K562 (cell line): ENCODE data around the gene ITM2B. TPM values are rescaled to one million over a fixed set of nuclear protein-coding genes. Genes with fewer than 3 reads are reported as not detected.

ENCODE experiments used
- ATAC-seq: fragments of 200-7000 bp; cut with Tn5 transposase; 3 replicates; pipeline ENCODE4 v1.9.1; 2020; ENCODE audit warnings: moderate library complexity
- BruUV-seq: library from RNA; stranded (reverse); fragments of 400-500 nt; replicated peaks from 2 replicates; lab custom pipeline; 2021; lab: Mats Ljungman, UMichigan
- CTCF ChIA-PET: fragments of 300-600 bp; formaldehyde crosslinking; extraction: SDS; loops from one replicate; lab custom pipeline; 2021; ENCODE audit warnings: low intra/inter-chr PET ratio; lab: Yijun Ruan, JAX
- POLR2A ChIA-PET: fragments of 300-600, 350-650 bp; sonication (Branson Sonifier 250); formaldehyde crosslinking; extraction: SDS; loops from one replicate; lab custom pipeline; 2021; ENCODE audit warnings: antibody characterized with exemption, inconsistent platforms; lab: Yijun Ruan, JAX
- DNase-seq, 4 experiments: peaks; one replicate each; pipeline versions ENCODE4 v3.0.0 to v3.0.0-alpha.2; 2011 to 2018; ENCODE audit warnings: low spot score in 3 of 4, mixed read lengths in 3 of 4; ENCODE audit errors: extremely low read depth in 1 of 4
- FAIRE-seq: peaks from 2 replicates; lab custom pipeline; 2011; peaks lifted over from hg19 to GRCh38; lab: Jason Lieb, UNC
- H2AFZ ChIP-seq: 2 replicates; pipeline ENCODE4 v1.6.0; 2011; ENCODE audit warnings: low read depth, low read length, control low read depth, inconsistent platforms
- H3K27ac ChIP-seq: fragments of 200-600 bp; 3 replicates; pipeline ENCODE4 v1.8.0; 2011; ENCODE audit warnings: low read depth, mild to moderate bottlenecking, control low read depth, inconsistent platforms, low read length, moderate library complexity, mixed read lengths; ENCODE audit errors: extremely low read depth
- H3K27me3 ChIP-seq, 2 experiments: fragments of 300-600 bp in 1 of 2; 2 replicates in 1 of 2; 3 replicates in 1 of 2; pipeline versions ENCODE4 v1.6.0 to v1.8.0; 2011; ENCODE audit warnings: inconsistent platforms in 2 of 2, low read length in 2 of 2, mild to moderate bottlenecking in 1 of 2, mixed read lengths in 1 of 2, moderate library complexity in 1 of 2; ENCODE audit not compliant: control insufficient read depth in 2 of 2, insufficient read depth in 2 of 2
- H3K36me3 ChIP-seq: fragments of 300-600 bp; 3 replicates; pipeline ENCODE4 v1.8.0; 2011; ENCODE audit warnings: mild to moderate bottlenecking, low read length, inconsistent platforms; ENCODE audit not compliant: control insufficient read depth, insufficient read depth
- H3K4me1 ChIP-seq, 2 experiments: fragments of 200-600 bp in 1 of 2; replicated peaks in 1 of 2; 2 replicates in 1 of 2; 3 replicates in 1 of 2; pipeline versions ENCODE4 v1.5.1 to v1.8.0; 2011; ENCODE audit warnings: inconsistent platforms in 2 of 2, low read length in 2 of 2, mild to moderate bottlenecking in 1 of 2, mixed read lengths in 1 of 2, moderate library complexity in 1 of 2; ENCODE audit not compliant: control insufficient read depth in 2 of 2, insufficient read depth in 2 of 2
- H3K4me2 ChIP-seq: 2 replicates; pipeline ENCODE4 v1.6.1; 2011; ENCODE audit warnings: low read length, control low read depth, inconsistent platforms, mixed read lengths; ENCODE audit not compliant: insufficient read depth
- H3K4me3 ChIP-seq: fragments of 200-600 bp; sonication (generic), shearing (Covaris generic); 2 replicates; pipeline ENCODE4 v1.5.1; 2016; ENCODE audit warnings: control low read depth, inconsistent platforms
- H3K79me2 ChIP-seq: fragments of 200-600 bp; 3 replicates; pipeline ENCODE4 v1.8.0; 2011; ENCODE audit warnings: low read length, inconsistent platforms; ENCODE audit not compliant: control insufficient read depth, insufficient read depth
- H3K9ac ChIP-seq, 2 experiments: 2 replicates each; pipeline versions ENCODE4 v1.6.0 to v1.6.1; 2011; ENCODE audit warnings: low read depth in 2 of 2, low read length in 2 of 2, control low read depth in 1 of 2, inconsistent platforms in 1 of 2, mild to moderate bottlenecking in 1 of 2, mixed read lengths in 1 of 2; ENCODE audit not compliant: insufficient read depth in 1 of 2
- H3K9me1 ChIP-seq: one replicate; pipeline ENCODE4 v1.6.0; 2011; ENCODE audit warnings: inconsistent platforms, mild to moderate bottlenecking, low read length, moderate library complexity; ENCODE audit not compliant: control insufficient read depth, insufficient read depth
- H3K9me3 ChIP-seq: replicated peaks from 2 replicates; pipeline ENCODE4 v1.5.1; 2011; ENCODE audit warnings: low read depth, low read length, inconsistent platforms; ENCODE audit not compliant: control insufficient read depth, insufficient read depth
- H4K20me1 ChIP-seq: replicated peaks from 2 replicates; pipeline ENCODE4 v1.6.1; 2011; ENCODE audit warnings: low read length, inconsistent platforms, mixed read lengths; ENCODE audit not compliant: control insufficient read depth, insufficient read depth
- BMI1 ChIP-seq: fragments of 150-350 bp; IDR thresholded peaks from 2 replicates; pipeline ENCODE4 v1.6.1; 2014; ENCODE audit warnings: low read length
- MTF1 ChIP-seq: fragments of 250-450 bp; sonication (Bioruptor Pico); IDR thresholded peaks from 2 replicates; pipeline ENCODE4 v1.9.0; 2021; ENCODE audit warnings: moderate library complexity, mild to moderate bottlenecking, inconsistent platforms, borderline replicate concordance
- NFATC3 ChIP-seq: fragments of 450-650 bp; IDR thresholded peaks from 2 replicates; pipeline ENCODE4 v1.6.1; 2017; ENCODE audit warnings: mild to moderate bottlenecking
- ZBTB33 ChIP-seq: sonication (generic); formaldehyde crosslinking; IDR thresholded peaks from 2 replicates; pipeline ENCODE4 v1.8.1; 2023; ENCODE audit warnings: mild to moderate bottlenecking, missing genetic modification reagents
- ZNF277 ChIP-seq: fragments of 250-450 bp; sonication (Bioruptor Pico); IDR thresholded peaks from 2 replicates; pipeline ENCODE4 v1.8.0; 2022; ENCODE audit warnings: inconsistent platforms, mild to moderate bottlenecking, moderate library complexity, borderline replicate concordance
- ZNF512 ChIP-seq: IDR thresholded peaks from 2 replicates; pipeline ENCODE4 v1.6.1; 2016; ENCODE audit warnings: missing genetic modification characterization, missing compliant biosample characterization
- WGBS: fragments of 100-300 bp; shearing (Covaris generic); methylation state at CpG from one replicate; pipeline ENCODE4 v1.1.6; 2016; ENCODE audit warnings: low coverage, mixed read lengths; ENCODE audit not compliant: insufficient coverage; ENCODE audit errors: missing lambda C conversion rate; 5-methylcytosine and 5-hydroxymethylcytosine counted together
- in situ Hi-C: fragments of 300-500 bp; cut with MboI; formaldehyde crosslinking; loops from 4 replicates; pipeline ENCODE4 v1.15.0; 2018; ENCODE audit warnings: inconsistent platforms, mixed read lengths
- intact Hi-C: fragments of 100-400 bp; cut with micrococcal nuclease; formaldehyde crosslinking; loops from 2 replicates; pipeline ENCODE4 v1.14.2; 2022
- polyA plus RNA-seq, 8 experiments: library from polyadenylated mRNA; depleted of rRNA in 4 of 8; stranded (reverse) in 5 of 8; unstranded in 3 of 8; fragments of >200 nt; fragmentation: Nextera tagmentation in 2 of 8; fragmentation: Illumina TruSeq in 1 of 8; extraction: Ambion mirVana in 2 of 8; extraction: Trizol in 1 of 8; gene quantifications; 2 replicates each; pipeline versions ENCODE4 v1.2.1 to v1.2.3, GENCODE V29; 2011 to 2014; ENCODE audit warnings: inconsistent platforms in 1 of 8, missing spikeins in 1 of 8
- total RNA-seq, 7 experiments: library from RNA; depleted of rRNA in 6 of 7; stranded (reverse); fragments of >200 nt in 6 of 7; fragmentation: Illumina TruSeq in 2 of 7; extraction: Trizol in 2 of 7; gene quantifications; 2 replicates each; pipeline versions ENCODE4 v1.2.1 to v1.2.3, GENCODE V29; 2011 to 2021; ENCODE audit warnings: low replicate concordance in 1 of 7

ITM2B gene
- total and polyA plus RNA-seq, 9 of the 15 experiments (the other 6 are each of a cell fraction or from before 2014, with no cell fraction given), result 22.0 to 83.8 (median 45.0) TPM

GRCh38 chr13:48184260-48184659 is 48.7 kb upstream of the ITM2B start:
- POLR2A ChIA-PET, result interaction anchor here (0.7 kb wide), 1 partner anchor 20 kb away, joined by 3 read pairs; no protein-coding TSS in a partner anchor
- no peak for TF ChIP-seq ZNF277 (CRISPR knock-in tag)
- no peak for TF ChIP-seq MTF1 (CRISPR knock-in tag)
- no peak for TF ChIP-seq NFATC3
- no peak for TF ChIP-seq BMI1
- no peak for TF ChIP-seq ZNF512 (tag)
- TF ChIP-seq ZBTB33 (CRISPR knock-in tag), result no peak
- TF ChIP-seq, all 486 proteins: peak for 0
- no peaks in the 10 kb centered on the region for H3K9me3 ChIP-seq
- no peak overlapping the region for H2AFZ ChIP-seq
- H3K9ac ChIP-seq, result no peak overlapping the region
- H3K36me3 ChIP-seq, result no peaks in the 10 kb centered on the region
- H3K9me1 ChIP-seq, result no peaks in the 10 kb centered on the region
- ATAC-seq (no peak), FAIRE-seq (no peak), DNase-seq (no peak)
- H3K79me2 ChIP-seq, result no peaks in the 10 kb centered on the region
- H3K4me2 ChIP-seq, result no peak overlapping the region
- no peaks in the 10 kb centered on the region for H4K20me1 ChIP-seq
- H3K4me1 ChIP-seq, result no peaks in the 10 kb centered on the region; a peak in 1 of 5 replicates
- 39% methylated on average over 4 of the region's 4 CpGs for WGBS
- CTCF ChIA-PET, result no interaction called here
- no peaks in the 10 kb centered on the region for H3K27me3 ChIP-seq
- no TSS peak for BruUV-seq
- in situ Hi-C loops, result no loop called here
- intact Hi-C loops, result no loop called here
- no peak overlapping the region for H3K27ac ChIP-seq
- H3K4me3 ChIP-seq, result no peak overlapping the region
